ENCODE results near the gene SEMA3F. TPM values are rescaled to one million over a fixed set of nuclear protein-coding genes. Genes with fewer than 3 reads are reported as not detected.

The SEMA3F gene
- total RNA-seq, 4 donors from 2014 or later, result 18.3 to 46.2 (median 33.8) TPM

- DNase-seq (ENCODE audit: low spot score) (no peak), ATAC-seq (ENCODE audit: low FRiP score) (no peak)
- TF ChIP-seq CTCF (IDR thresholded peaks at IDR 0.05), result no peak
Measured at GRCh38 chr3:50125541-50126286, 29.4 kb upstream of the SEMA3F start.

GRCh38 chr3:50126287-50127211 is 28.6 kb upstream of the SEMA3F start:
- ATAC-seq (ENCODE audit: low FRiP score) (no peak), DNase-seq (ENCODE audit: low spot score) (no peak)
- no peak for TF ChIP-seq CTCF (IDR thresholded peaks at IDR 0.05)

DNA sequence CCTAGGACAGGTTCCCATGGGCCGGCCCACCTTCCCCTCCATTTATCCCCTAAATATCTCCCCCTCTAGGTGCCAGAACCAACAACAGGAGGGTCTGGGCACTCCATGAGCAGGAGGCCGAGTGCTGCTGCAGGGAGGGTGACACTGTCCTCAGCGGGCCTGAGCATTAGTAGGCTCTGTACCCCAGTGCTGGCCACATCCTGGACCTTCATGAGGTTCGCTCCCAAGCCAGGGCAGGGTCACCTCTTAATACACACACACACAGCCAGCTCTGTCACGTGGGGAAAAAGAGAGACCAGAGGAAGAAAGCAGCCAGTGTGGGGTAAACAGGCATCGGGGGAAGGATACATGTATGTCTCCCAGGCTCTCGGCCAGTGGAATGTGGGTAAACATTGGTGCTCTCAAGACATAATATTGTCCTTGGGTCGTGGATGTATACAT is 27.9 kb upstream of the SEMA3F start:
- ATAC-seq (ENCODE audit: low FRiP score), result no peak
- DNase-seq (ENCODE audit: low spot score), result no peak
- no peak for TF ChIP-seq CTCF (IDR thresholded peaks at IDR 0.05)

- no peak for TF ChIP-seq CTCF (IDR thresholded peaks at IDR 0.05)
- ATAC-seq (ENCODE audit: low FRiP score) (no peak), DNase-seq (ENCODE audit: low spot score) (no peak)
Measured at GRCh38 chr3:50128001-50128400, 27.1 kb upstream of the SEMA3F start.

- no peak for ATAC-seq (ENCODE audit: low FRiP score)
- DNase-seq (ENCODE audit: low spot score), result no peak
- TF ChIP-seq CTCF (IDR thresholded peaks at IDR 0.05), result no peak
Measured at GRCh38 chr3:50130436-50130835, 24.7 kb upstream of the SEMA3F start.

DNA sequence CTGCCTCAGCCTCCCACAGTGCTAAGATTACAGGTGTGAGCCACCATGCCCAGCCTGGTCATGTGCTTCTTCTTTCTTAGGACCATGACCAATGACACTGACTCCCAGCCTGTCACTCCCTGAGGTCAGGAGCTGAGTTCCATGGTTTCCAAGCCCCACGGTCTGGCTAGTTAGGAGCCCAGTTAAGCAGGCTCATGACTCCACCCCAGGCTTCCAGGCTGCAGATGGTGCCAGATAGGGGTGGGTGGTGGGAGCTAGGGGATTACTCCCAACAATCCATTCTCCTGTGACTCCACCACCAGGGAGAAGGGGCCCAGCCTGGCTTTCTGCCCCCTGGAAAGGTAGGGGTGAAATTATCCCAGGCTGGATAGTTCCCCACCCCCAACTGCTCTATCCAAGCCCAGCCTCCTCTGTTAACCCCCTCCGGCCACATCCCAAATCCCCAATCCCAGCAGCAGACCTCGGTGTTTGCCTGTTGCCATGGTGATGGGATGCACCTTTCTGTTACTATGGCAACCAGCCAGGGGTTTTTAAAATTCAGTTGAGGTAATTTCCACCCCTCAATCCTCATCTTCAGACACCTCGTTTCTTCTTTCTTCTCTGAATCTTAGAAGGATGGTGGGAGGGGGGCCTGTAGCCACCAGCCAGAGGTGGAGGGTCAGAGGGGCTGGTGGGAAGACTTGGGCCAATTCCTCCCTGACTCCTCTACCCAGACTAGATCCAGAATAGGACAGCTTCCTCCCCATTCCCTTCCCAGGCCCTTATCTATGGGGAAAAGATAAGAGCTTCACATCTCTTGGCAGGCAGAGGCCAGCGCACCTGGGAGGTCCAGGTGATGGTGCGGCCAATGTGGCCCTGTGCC is 22.5 kb upstream of the SEMA3F start:
- no peak for TF ChIP-seq CTCF (IDR thresholded peaks at IDR 0.05)
- no peak for ATAC-seq (ENCODE audit: low FRiP score)
- no peak for DNase-seq (ENCODE audit: low spot score)

Data from omental fat pad (tissue), 4 donors.